ENCODE data around the gene CMSS1. TPM values are rescaled to one million over a fixed set of nuclear protein-coding genes. Genes with fewer than 3 reads are reported as not detected.

Gene CMSS1
- polyA plus RNA-seq, 1 donor from 2014 or later, result 31.8 TPM

GRCh38 chr3:99947356-99947755 lies 129.7 kb downstream of the CMSS1 start:
- Histone ChIP-seq H3K4me2 (ENCODE audit: low read length) (no peak overlapping the region), H3K27me3 (ENCODE audit: insufficient read depth, low read depth, low read length) (no peaks in the 10 kb centered on the region), H3K9me2 (ENCODE audit: insufficient read depth, low read length) (no peaks in the 10 kb centered on the region)

GRCh38 chr3:99948467-99949089 lies 130.9 kb downstream of the CMSS1 start:
- Histone ChIP-seq H3F3A (ENCODE audit: insufficient read depth, low read length, poor library complexity, severe bottlenecking) (no peaks in the 10 kb centered on the region), H4K20me1 (ENCODE audit: insufficient read depth) (no peaks in the 10 kb centered on the region), H3K36me3 (ENCODE audit: insufficient read depth, low read length) (no peaks in the 10 kb centered on the region), H3K9me2 (ENCODE audit: insufficient read depth, low read length) (no peaks in the 10 kb centered on the region), H3K9me3 (ENCODE audit: low read length) (no peaks in the 10 kb centered on the region), H2AFZ (ENCODE audit: low read depth, low read length) (no peak overlapping the region), H3K4me2 (ENCODE audit: low read length) (no peak overlapping the region), H3K27ac (ENCODE audit: low read length) (no peak overlapping the region), H3K9ac (ENCODE audit: low read length) (no peak overlapping the region), H3K79me2 (replicated peaks; ENCODE audit: insufficient read depth, low read length) (no peaks in the 10 kb centered on the region), H3K4me3 (ENCODE audit: low read length) (no peak overlapping the region), H3K27me3 (ENCODE audit: insufficient read depth, low read depth, low read length) (no peaks in the 10 kb centered on the region)
- TF ChIP-seq REST (IDR thresholded peaks at IDR 0.05; ENCODE audit: borderline replicate concordance) (no peak), EZH2 (IDR thresholded peaks at IDR 0.05; ENCODE audit: borderline replicate concordance, insufficient read depth, low read length, poor library complexity, severe bottlenecking) (no peak), SMC3 (conservative IDR thresholded peaks at IDR 0.05; ENCODE audit: poor library complexity) (no peak), EP300 (conservative IDR thresholded peaks at IDR 0.05; ENCODE audit: poor library complexity, severe bottlenecking) (no peak), MXI1 (conservative IDR thresholded peaks at IDR 0.05; ENCODE audit: poor library complexity, severe bottlenecking) (no peak), POLR2AphosphoS5 (IDR thresholded peaks at IDR 0.05) (no peak), RAD21 (conservative IDR thresholded peaks at IDR 0.05) (no peak), TAF1 (IDR thresholded peaks at IDR 0.05; ENCODE audit: low read depth) (no peak)
- TF ChIP-seq, protein P1, sequence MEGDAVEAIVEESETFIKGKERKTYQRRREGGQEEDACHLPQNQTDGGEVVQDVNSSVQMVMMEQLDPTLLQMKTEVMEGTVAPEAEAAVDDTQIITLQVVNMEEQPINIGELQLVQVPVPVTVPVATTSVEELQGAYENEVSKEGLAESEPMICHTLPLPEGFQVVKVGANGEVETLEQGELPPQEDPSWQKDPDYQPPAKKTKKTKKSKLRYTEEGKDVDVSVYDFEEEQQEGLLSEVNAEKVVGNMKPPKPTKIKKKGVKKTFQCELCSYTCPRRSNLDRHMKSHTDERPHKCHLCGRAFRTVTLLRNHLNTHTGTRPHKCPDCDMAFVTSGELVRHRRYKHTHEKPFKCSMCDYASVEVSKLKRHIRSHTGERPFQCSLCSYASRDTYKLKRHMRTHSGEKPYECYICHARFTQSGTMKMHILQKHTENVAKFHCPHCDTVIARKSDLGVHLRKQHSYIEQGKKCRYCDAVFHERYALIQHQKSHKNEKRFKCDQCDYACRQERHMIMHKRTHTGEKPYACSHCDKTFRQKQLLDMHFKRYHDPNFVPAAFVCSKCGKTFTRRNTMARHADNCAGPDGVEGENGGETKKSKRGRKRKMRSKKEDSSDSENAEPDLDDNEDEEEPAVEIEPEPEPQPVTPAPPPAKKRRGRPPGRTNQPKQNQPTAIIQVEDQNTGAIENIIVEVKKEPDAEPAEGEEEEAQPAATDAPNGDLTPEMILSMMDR (IDR thresholded peaks at IDR 0.05; ENCODE audit: poor library complexity, severe bottlenecking), result no peak

More at GRCh38 chr3:99947356-99947755, 129.7 kb downstream of the CMSS1 start:
- Histone ChIP-seq H2AFZ (ENCODE audit: low read depth, low read length) (no peak overlapping the region), H3K9me3 (ENCODE audit: low read length) (no peaks in the 10 kb centered on the region), H4K20me1 (ENCODE audit: insufficient read depth) (no peaks in the 10 kb centered on the region), H3K27ac (ENCODE audit: low read length) (no peak overlapping the region), H3K36me3 (ENCODE audit: insufficient read depth, low read length) (no peaks in the 10 kb centered on the region), H3K79me2 (replicated peaks; ENCODE audit: insufficient read depth, low read length) (no peaks in the 10 kb centered on the region), H3K4me3 (ENCODE audit: low read length) (no peak overlapping the region), H3F3A (ENCODE audit: insufficient read depth, low read length, poor library complexity, severe bottlenecking) (no peaks in the 10 kb centered on the region), H3K9ac (ENCODE audit: low read length) (no peak overlapping the region)
- TF ChIP-seq EP300 (conservative IDR thresholded peaks at IDR 0.05; ENCODE audit: poor library complexity, severe bottlenecking), result no peak
- no peak for TF ChIP-seq TAF1 (IDR thresholded peaks at IDR 0.05; ENCODE audit: low read depth)
- no peak for TF ChIP-seq RAD21 (conservative IDR thresholded peaks at IDR 0.05)
- TF ChIP-seq EZH2 (IDR thresholded peaks at IDR 0.05; ENCODE audit: borderline replicate concordance, insufficient read depth, low read length, poor library complexity, severe bottlenecking), result no peak
